ENCODE measurements around the gene TSFM. TPM values are rescaled to one million over a fixed set of nuclear protein-coding genes. Genes with fewer than 3 reads are reported as not detected.

TSFM gene
- total and polyA plus RNA-seq, 2 of the 4 experiments (the other 2 are of a cell fraction): 11.5 to 14.0 TPM

- Histone ChIP-seq H3K27me3 (ENCODE audit: control insufficient read depth, insufficient read depth, low read length) (peaks cover 43% of the 10 kb centered on the region), H3K4ac (ENCODE audit: low read depth, low read length) (no peak overlapping the region), H4K5ac (ENCODE audit: low read depth, low read length) (no peak overlapping the region), H4K91ac (ENCODE audit: insufficient read depth, low read depth, low read length) (no peak overlapping the region), H2AK9ac (replicated peaks; ENCODE audit: low read depth, low read length, poor library complexity) (no peak overlapping the region), H3K14ac (replicated peaks; ENCODE audit: low read depth, low read length) (no peak overlapping the region), H3K79me1 (ENCODE audit: low read depth in 1 of 2, low read length in 2 of 2) (no peaks in the 10 kb centered on the region), H2AFZ (replicated peaks; ENCODE audit: low read length, poor library complexity) (no peak overlapping the region), H2BK15ac (ENCODE audit: low read depth, low read length) (no peak overlapping the region), H3K9me3 (ENCODE audit: control insufficient read depth, insufficient read depth, low read length) (peaks cover 2% of the 10 kb centered on the region; the same call in 1 of the 2 replicates), H3K27ac (ENCODE audit: insufficient read depth, low read length) (no peak overlapping the region), H3K4me1 (ENCODE audit: control insufficient read depth, insufficient read depth, low read length) (peaks cover 8% of the 10 kb centered on the region; the same call in 1 of the 2 replicates), H2BK20ac (ENCODE audit: low read depth, low read length) (no peak overlapping the region), H3K4me3 (ENCODE audit: insufficient read depth, low read depth, low read length) (no peak overlapping the region), H3K9ac (ENCODE audit: low read depth, low read length) (no peak overlapping the region), H2AK5ac (ENCODE audit: low read depth, low read length) (no peak overlapping the region), H3K4me2 (ENCODE audit: low read depth, low read length) (no peak overlapping the region), H4K8ac (ENCODE audit: low read depth in 2 of 2, low read length in 2 of 2) (no peak overlapping the region), H3K56ac (ENCODE audit: extremely low read depth, insufficient read depth, low read length) (no peak overlapping the region), H2BK5ac (ENCODE audit: low read depth, low read length, poor library complexity, severe bottlenecking) (no peak overlapping the region), H3K18ac (ENCODE audit: low read depth, low read length) (no peak overlapping the region), H3K23ac (ENCODE audit: low read depth, low read length) (no peak overlapping the region), H3K36me3 (ENCODE audit: control insufficient read depth, insufficient read depth, low read length) (peaks cover 9% of the 10 kb centered on the region), H3K9me1 (ENCODE audit: insufficient read depth, low read length) (0 out of 2 replicates have a peak, but pooled peaks cover 3% of the 10 kb centered on the region), H4K20me1 (ENCODE audit: insufficient read depth, low read length) (no peaks in the 10 kb centered on the region), H2BK120ac (ENCODE audit: low read depth, low read length) (no peak overlapping the region)
- intact Hi-C loops (cut with micrococcal nuclease) (no loop called here), dilution Hi-C loops (cut with HindIII; ENCODE audit: low sequenced_read_pairs, unreplicated experiment) (no loop called here), in situ Hi-C loops (cut with MboI; ENCODE audit: low sequenced_read_pairs) (no loop called here)
- no TSS peak for BruUV-seq (replicated peaks)
- no CpG with 5 or more reads among the region's 2 CpGs for WGBS, 2 experiments (ENCODE audit: extremely low coverage in 2 of 2, insufficient read length in 1 of 2)
- CTCF ChIA-PET: no interaction called here
- no peak for ATAC-seq (ENCODE audit: low read depth)
- TF ChIP-seq RAD21 (IDR thresholded peaks at IDR 0.05; ENCODE audit: low read length): no peak
- TF ChIP-seq RCOR1 (IDR thresholded peaks at IDR 0.05; ENCODE audit: insufficient replicate concordance, low read length): no peak
- TF ChIP-seq RFX5 (IDR thresholded peaks at IDR 0.05; ENCODE audit: low read depth, low read length): no peak
- TF ChIP-seq CEBPB (IDR thresholded peaks at IDR 0.05; ENCODE audit: low read depth, low read length): no peak
- TF ChIP-seq FOS (IDR thresholded peaks at IDR 0.05; ENCODE audit: low read depth, low read length): no peak
- no peak for TF ChIP-seq USF2 (IDR thresholded peaks at IDR 0.05; ENCODE audit: low read depth, low read length)
- no peak for TF ChIP-seq MAFK (IDR thresholded peaks at IDR 0.05; ENCODE audit: low read depth, low read length)
- no peak for TF ChIP-seq CHD1 (IDR thresholded peaks at IDR 0.05; ENCODE audit: low read depth, low read length)
- TF ChIP-seq BHLHE40 (IDR thresholded peaks at IDR 0.05; ENCODE audit: low read depth, low read length): no peak
- no peak for TF ChIP-seq NFE2L2 (IDR thresholded peaks at IDR 0.05; ENCODE audit: low read depth, low read length)
- no peak for TF ChIP-seq CTCF (conservative IDR thresholded peaks at IDR 0.05; ENCODE audit: low read depth, low read length)
- no peak for TF ChIP-seq SMC3 (IDR thresholded peaks at IDR 0.05; ENCODE audit: low read depth, low read length)
- no peak for TF ChIP-seq MXI1 (IDR thresholded peaks at IDR 0.05; ENCODE audit: borderline replicate concordance, low read depth, low read length)
- TF ChIP-seq ELK1 (IDR thresholded peaks at IDR 0.05; ENCODE audit: borderline replicate concordance, low read depth, low read length): no peak
- no peak for TF ChIP-seq POLR2A (IDR thresholded peaks at IDR 0.05; ENCODE audit: low read depth, low read length)
- no peak for TF ChIP-seq MAZ (IDR thresholded peaks at IDR 0.05; ENCODE audit: borderline replicate concordance, low read depth, low read length)
- no peak for DNase-seq
- POLR2A ChIA-PET (ENCODE audit: unreplicated experiment): no interaction called here
Observed at GRCh38 chr12:57762463-57762862, 20.1 kb upstream of the TSFM start.
